DMS114 treated with DMSO at 0.1 percent for 48 hours (cell line): ENCODE results near the gene GLB1L3.
"Not testable (repeated sequence)": the region's sequence is repeated elsewhere in the genome, so short reads cannot be mapped to it uniquely, and the experiment has no call there.

Source experiments
- DNase-seq: peaks from one replicate; lab custom pipeline; 2025; ENCODE audit not compliant: unreplicated experiment; lab: John Stamatoyannopoulos, UW

The GLB1L3 gene

GRCh38 chr11:134272381-134273316 is 3.5 kb upstream of the GLB1L3 start:
- no peak for DNase-seq

GRCh38 chr11:134273317-134273712 is 2.9 kb upstream of the GLB1L3 start:
- DNase-seq = no peak

DNA sequence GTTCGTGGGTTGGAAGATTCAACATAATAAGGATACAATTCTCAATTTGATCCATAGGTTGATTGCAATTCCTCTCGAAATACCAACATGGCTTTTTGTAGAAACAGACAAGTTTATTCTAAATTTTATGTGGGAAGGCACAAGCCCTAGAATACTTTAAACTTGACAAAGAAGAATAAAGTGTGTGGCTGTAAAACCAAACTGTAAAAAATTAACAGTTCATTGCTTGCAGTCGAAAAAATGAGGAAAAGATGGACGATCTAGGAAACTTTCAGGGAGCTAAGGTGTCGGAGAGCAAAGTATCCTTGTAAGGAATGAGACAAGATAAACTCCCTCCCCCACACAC is 1.0 kb upstream of the GLB1L3 start:
- DNase-seq = no peak

DNA sequence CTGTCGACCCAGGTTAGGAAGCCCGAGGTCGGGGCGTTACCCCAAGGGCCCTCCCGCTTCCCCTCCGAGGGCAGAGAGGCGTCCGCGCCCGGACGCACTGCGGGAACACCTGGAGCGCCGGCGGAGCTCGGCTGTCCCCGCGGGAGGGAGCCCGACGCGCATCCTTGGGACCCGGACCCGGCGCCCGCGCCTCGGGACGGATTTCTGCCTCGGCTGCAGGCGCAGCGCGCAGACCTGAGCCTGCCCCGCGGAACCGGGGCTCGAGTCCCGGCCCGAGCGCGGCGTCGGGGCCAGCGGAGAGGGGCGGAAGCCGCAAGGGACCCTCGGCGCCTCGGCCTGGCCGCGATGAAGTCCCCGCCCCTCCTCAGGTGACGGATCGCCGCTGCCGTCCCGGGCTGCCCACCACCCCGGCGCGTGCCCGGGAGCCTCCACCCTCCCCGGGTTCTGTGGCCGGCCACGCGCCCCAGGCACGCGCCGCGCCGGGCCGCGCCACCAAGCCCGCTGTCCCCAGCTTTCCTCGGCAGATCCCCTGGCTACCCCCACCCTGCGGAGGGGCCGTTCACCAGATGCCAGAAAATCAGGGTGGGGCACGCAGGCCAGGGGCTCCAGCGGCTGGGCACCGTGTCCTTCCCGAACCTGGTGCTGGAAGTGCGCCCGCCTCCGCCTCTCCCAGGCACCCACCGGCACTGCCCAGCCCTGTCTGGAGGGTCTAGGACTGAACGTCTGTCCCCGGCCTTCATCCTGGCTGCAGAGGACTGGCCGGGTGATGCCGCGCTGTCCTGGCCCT is 410 bp downstream of the GLB1L3 start:
- DNase-seq = no peak

DNA sequence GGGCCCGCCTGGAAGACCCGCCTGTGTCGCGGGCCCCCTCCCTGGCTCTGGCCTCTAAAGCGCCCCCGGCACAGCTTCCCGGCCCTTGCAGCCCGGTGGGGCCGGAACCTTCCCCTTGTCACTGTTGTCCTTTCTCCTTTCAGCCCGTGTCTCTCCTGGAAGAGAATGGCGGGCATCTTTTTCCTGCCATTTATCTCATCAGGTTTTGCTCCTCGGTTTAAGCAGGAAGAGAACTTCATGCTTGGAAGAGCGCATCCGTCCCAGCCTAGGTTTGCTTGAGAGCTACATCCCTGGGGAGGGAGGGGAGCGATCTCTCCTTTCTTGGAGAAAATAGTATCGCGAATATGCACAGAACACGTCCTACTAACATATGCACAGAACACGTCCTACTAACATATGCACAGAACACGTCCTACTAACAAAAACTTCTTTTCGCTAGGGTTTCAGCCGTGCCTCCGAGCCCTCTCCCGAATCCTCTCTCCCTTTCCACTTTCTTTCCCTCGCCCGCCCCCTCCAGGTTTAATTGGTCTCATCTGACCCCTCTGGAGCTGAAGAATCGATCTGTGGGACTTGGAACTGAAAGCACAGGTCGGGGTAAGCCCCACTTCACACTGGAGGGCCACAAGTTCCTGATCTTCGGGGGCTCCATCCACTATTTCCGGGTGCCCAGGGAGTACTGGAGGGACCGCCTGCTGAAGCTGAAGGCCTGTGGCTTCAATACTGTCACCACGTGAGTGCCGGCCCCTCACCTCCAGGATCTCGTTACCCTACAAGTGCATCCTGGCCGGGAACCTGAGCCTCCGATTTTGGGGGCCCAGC is 1.2 kb downstream of the GLB1L3 start:
- no peak for DNase-seq

- DNase-seq = no peak
Measured at GRCh38 chr11:134278356-134278755, 2.2 kb downstream of the GLB1L3 start.

GRCh38 chr11:134281635-134282034 is 5.5 kb downstream of the GLB1L3 start:
- DNase-seq = not testable (repeated sequence)

- DNase-seq = no peak
Measured at GRCh38 chr11:134282121-134283045, 6.2 kb downstream of the GLB1L3 start.

GRCh38 chr11:134283461-134284230 is 7.5 kb downstream of the GLB1L3 start:
- no peak for DNase-seq

GRCh38 chr11:134284349-134284748 is 8.2 kb downstream of the GLB1L3 start:
- not testable (repeated sequence) for DNase-seq

DNA sequence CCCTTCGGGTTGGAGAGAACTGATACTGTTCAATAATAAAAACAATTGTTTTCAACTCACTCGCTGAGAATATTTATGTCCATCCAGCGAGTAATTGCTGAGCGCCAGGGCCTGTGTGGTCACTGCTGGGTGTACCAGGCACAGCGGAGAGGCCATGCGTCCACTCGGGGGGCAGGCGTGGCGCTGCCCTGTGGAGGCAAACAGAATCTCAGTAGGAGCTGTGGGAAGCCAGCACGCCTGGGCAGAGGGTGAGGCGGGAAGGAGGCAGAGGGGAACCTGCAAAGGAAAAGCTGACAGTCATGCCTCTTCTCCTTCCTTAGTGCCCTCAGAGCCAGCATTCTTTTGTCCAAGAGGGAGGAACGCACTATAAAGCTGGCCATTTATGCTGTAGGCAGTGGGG is 11.4 kb downstream of the GLB1L3 start:
- no peak for DNase-seq

DNA sequence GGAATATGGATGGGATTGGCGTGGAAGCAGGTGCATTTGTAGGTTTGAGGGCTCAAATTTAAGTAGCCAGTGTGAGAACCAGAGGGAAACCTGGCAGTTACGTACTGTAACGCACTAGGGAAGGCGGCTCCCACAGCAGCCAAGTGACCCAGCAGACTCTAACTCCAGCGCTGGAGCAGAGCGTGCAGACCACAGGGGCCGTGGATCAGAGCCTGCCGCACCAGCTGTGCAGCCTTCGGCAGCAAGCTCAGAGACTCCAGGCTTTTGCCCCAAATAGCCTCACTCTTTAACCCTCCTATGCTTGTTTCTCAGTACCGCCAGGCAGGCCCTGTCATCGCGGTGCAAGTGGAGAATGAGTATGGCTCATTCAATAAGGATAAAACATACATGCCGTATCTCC is 12.3 kb downstream of the GLB1L3 start:
- DNase-seq = no peak

DNA sequence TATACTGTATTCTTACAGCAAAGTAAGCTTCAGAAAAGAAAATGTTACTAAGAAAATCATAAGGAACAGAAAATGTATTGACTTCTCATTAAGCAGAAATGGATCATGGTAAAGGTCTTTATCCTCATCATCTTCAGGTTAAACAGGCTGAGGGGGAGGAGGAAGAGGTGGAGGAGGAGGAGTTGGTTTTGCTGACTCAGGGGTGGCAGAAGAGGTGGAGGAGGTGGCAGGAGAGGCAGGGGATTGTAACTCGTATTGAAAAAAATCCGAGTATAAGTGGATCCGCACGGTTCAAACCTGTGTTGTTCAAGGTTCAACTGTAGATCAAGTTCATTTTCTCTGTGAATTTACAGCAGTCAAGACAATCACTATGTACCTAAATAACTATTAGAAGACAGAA is 13.0 kb downstream of the GLB1L3 start:
- DNase-seq = no peak

- DNase-seq = no peak
Measured at GRCh38 chr11:134289789-134290188, 13.6 kb downstream of the GLB1L3 start.

- no peak for DNase-seq
Measured at GRCh38 chr11:134290646-134291045, 14.5 kb downstream of the GLB1L3 start.

DNA sequence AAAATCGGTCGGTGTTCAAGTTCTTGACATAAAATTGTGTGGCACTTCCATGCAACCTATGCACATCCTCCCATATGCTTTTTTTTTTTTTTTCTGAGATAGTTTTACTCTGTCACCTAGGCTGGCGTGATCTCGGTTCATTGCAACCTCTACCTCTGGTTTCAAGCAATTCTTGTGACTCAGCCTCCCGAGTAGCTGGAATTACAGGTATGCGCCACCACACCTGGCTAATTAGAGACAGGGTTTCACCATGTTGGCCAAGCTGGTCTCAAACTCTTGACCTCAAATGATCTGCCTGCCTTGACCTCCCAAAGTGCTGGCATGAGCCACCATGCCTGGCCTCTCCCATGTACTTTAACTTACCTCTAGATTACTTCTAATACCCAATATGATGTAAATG is 15.0 kb downstream of the GLB1L3 start:
- DNase-seq = no peak

GRCh38 chr11:134292661-134293060 is 16.5 kb downstream of the GLB1L3 start:
- no peak for DNase-seq

DNA sequence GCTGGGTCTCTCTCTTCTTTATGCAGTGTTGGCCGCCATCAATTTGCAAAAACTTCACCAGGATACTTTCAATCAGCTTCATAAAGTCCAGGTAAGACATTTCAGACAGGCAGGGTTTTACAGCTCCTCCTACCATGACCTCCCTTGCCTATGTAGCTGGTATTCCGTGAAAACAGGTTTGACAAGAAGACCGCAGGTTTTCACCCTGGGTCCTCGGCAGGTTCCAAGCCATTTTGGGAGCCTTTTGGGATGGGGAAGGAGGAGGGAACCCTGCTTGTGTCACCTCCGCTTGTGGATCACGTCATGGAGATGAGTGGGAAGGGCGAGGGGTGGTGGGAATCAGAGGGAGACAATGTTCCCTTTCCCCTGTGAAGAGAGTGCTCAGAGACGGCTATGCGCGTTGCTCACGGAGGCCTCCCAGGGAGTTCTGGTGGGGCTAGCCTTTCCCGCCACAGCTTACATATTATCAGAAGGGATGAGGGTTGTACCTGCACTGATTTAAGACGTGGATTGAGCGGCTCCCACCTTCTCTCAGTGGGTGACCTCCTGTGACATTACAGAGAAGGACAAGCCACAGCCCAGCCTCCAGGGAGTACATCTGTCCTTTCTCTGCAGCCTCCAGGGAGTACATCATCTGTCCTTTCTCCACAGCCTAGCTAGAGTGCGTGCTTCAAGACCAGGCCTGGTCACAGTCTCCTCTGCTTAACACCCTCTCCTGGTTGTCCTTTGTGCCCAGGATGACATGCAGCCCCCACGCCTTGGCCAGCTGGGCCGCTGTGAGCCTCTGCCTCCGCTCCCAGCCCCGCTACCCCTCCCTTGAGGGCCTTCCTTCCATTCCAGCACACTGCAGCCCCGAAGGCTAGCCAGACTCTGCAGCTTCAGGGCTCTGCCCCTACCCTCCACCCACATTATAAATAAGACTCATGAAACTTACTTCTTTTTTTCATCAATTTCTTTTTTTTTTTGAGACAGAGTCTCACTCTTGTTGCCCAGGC is 17.2 kb downstream of the GLB1L3 start:
- DNase-seq = no peak
